LNCAP (cell line): ENCODE measurements around the gene CABS1.

Experiments used
- TF ChIP-seq, protein P1 (sequence below): fragments of 450-650 bp; IDR thresholded peaks from 2 replicates; pipeline ENCODE4 v1.5.1; 2017; ENCODE audit warnings: mild to moderate bottlenecking

Gene CABS1

DNA sequence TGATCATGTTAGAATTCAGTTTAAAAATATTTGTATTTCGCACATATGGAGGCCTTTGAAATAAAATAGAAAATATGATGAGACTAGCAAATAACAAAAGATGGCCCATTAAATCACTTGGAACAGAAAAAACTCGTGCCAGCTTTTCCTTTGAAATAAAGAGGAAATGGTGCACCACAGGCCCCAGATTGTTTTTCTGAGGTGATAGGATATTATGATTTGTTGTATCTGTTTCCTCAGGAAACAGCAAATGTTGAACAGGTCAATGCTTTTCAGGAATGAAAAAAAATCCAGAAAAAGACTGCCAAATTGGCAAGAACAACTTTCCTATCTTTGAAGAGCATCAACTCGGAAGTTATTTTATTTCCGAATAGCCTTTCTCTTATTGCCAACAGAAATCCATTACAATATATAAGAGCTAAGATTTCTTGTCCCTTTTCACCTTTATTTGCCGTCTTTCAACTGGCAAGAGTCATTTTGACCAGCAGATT lies 48.0 kb downstream of the CABS1 start, which contains the start of gene SMR3B:
Gene SMR3B (plus strand): TSS at position 441 of the 491 bp plus-strand sequence. CDS start 1,380 bp downstream, outside the sequence.
- TF ChIP-seq, protein P1, sequence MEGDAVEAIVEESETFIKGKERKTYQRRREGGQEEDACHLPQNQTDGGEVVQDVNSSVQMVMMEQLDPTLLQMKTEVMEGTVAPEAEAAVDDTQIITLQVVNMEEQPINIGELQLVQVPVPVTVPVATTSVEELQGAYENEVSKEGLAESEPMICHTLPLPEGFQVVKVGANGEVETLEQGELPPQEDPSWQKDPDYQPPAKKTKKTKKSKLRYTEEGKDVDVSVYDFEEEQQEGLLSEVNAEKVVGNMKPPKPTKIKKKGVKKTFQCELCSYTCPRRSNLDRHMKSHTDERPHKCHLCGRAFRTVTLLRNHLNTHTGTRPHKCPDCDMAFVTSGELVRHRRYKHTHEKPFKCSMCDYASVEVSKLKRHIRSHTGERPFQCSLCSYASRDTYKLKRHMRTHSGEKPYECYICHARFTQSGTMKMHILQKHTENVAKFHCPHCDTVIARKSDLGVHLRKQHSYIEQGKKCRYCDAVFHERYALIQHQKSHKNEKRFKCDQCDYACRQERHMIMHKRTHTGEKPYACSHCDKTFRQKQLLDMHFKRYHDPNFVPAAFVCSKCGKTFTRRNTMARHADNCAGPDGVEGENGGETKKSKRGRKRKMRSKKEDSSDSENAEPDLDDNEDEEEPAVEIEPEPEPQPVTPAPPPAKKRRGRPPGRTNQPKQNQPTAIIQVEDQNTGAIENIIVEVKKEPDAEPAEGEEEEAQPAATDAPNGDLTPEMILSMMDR, result no peak
